SK-N-SH (cell line): ENCODE data around the gene PPP3CB. TPM values are rescaled to one million over a fixed set of nuclear protein-coding genes. Genes with fewer than 3 reads are reported as not detected.
A peak's percentile ranks its signal among the peaks of the same experiment; 100 is the strongest.

Source experiments
- CTCF ChIA-PET: fragments of 300-600, 350-600 bp; formaldehyde crosslinking; extraction: SDS; loops from one replicate; lab custom pipeline; 2021; lab: Yijun Ruan, JAX
- POLR2A ChIA-PET: fragments of 350-600 bp; sonication (Branson Sonifier 250); formaldehyde crosslinking; extraction: SDS; loops from one replicate; lab custom pipeline; 2020; ENCODE audit warnings: antibody characterized with exemption, inconsistent platforms; lab: Yijun Ruan, JAX
- DNase-seq: peaks from one replicate; pipeline ENCODE4 v3.0.0; 2012
- H2AFZ ChIP-seq: fragments of 200-600 bp; sonication (generic); 2 replicates; pipeline ENCODE4 v1.8.1; 2016; ENCODE audit warnings: antibody characterized with exemption, mild to moderate bottlenecking, low read depth
- H3F3A ChIP-seq: fragments of 200-600 bp; sonication (generic); replicated peaks from 2 replicates; pipeline ENCODE3; 2016; ENCODE audit warnings: antibody characterized with exemption, mild to moderate bottlenecking; ENCODE audit not compliant: insufficient read depth
- H3K27ac ChIP-seq, 2 experiments: fragments of 200-500 bp in 1 of 2; fragments of 200-600 bp in 1 of 2; sonication (Bioruptor generic) in 1 of 2; sonication (generic), shearing (Covaris generic) in 1 of 2; 2 replicates each; pipeline versions ENCODE4 v1.5.1 to v1.6.1; 2014 to 2016; ENCODE audit warnings: low read depth in 2 of 2, inconsistent platforms in 1 of 2, low read length in 1 of 2, mild to moderate bottlenecking in 1 of 2, mixed read lengths in 1 of 2
- H3K27me3 ChIP-seq: fragments of 200-600 bp; sonication (generic), shearing (Covaris generic); 2 replicates; pipeline ENCODE4 v1.6.1; 2016; ENCODE audit warnings: mixed run types; ENCODE audit not compliant: insufficient read depth
- H3K36me3 ChIP-seq, 2 experiments: fragments of 200-500 bp in 1 of 2; fragments of 200-600 bp in 1 of 2; sonication (Bioruptor generic) in 1 of 2; sonication (generic) in 1 of 2; replicated peaks in 1 of 2; 2 replicates each; pipeline versions ENCODE3 to v1.5.1; 2014 to 2016; ENCODE audit warnings: low read length in 1 of 2, mild to moderate bottlenecking in 1 of 2; ENCODE audit not compliant: insufficient read depth in 2 of 2, control insufficient read depth in 1 of 2
- H3K4me1 ChIP-seq, 2 experiments: fragments of 200-500 bp in 1 of 2; fragments of 200-600 bp in 1 of 2; sonication (Bioruptor generic) in 1 of 2; sonication (generic), shearing (Covaris generic) in 1 of 2; 2 replicates each; pipeline versions ENCODE4 v1.5.1 to v1.6.1; 2014 to 2016; ENCODE audit warnings: low read depth in 1 of 2, low read length in 1 of 2, mixed run types in 1 of 2; ENCODE audit not compliant: insufficient read depth in 2 of 2, control insufficient read depth in 1 of 2
- H3K4me2 ChIP-seq: fragments of 200-600 bp; sonication (generic), shearing (Covaris generic); 2 replicates; pipeline ENCODE4 v1.6.1; 2017; ENCODE audit warnings: mixed run types
- H3K4me3 ChIP-seq, 2 experiments: fragments of 200-500 bp in 1 of 2; fragments of 200-600 bp in 1 of 2; sonication (Bioruptor generic) in 1 of 2; sonication (generic), shearing (Covaris generic) in 1 of 2; 2 replicates each; pipeline versions ENCODE4 v1.5.1 to v1.8.1; 2014 to 2016; ENCODE audit warnings: low read depth in 2 of 2, inconsistent platforms in 1 of 2, low read length in 1 of 2, mild to moderate bottlenecking in 1 of 2, mixed read lengths in 1 of 2, moderate library complexity in 1 of 2
- H3K79me2 ChIP-seq: fragments of 200-600 bp; sonication (generic); 2 replicates; pipeline ENCODE4 v1.8.1; 2017; ENCODE audit warnings: mild to moderate bottlenecking; ENCODE audit not compliant: insufficient read depth
- H3K9ac ChIP-seq: fragments of 200-600 bp; sonication (generic); 2 replicates; pipeline ENCODE4 v1.6.1; 2017; ENCODE audit warnings: mixed run types
- H3K9me2 ChIP-seq: fragments of 200-600 bp; sonication (generic); 2 replicates; pipeline ENCODE4 v1.6.1; 2017; ENCODE audit warnings: mixed run types
- H3K9me3 ChIP-seq: fragments of 200-600 bp; sonication (generic); 2 replicates; pipeline ENCODE4 v1.6.1; 2017; ENCODE audit warnings: mixed run types, mild to moderate bottlenecking, moderate library complexity
- H4K20me1 ChIP-seq: fragments of 200-600 bp; sonication (generic); 2 replicates; pipeline ENCODE4 v1.6.1; 2017; ENCODE audit warnings: mild to moderate bottlenecking, mixed run types; ENCODE audit not compliant: insufficient read depth
- CHD2 ChIP-seq: fragments of 150-350 bp; IDR thresholded peaks from 2 replicates; pipeline ENCODE4 v1.6.1; 2018; ENCODE audit warnings: low read length; ENCODE audit not compliant: partially characterized antibody
- EP300 ChIP-seq, 2 experiments: IDR thresholded peaks; 2 replicates each; pipeline versions ENCODE4 v1.4.0 to v1.6.1; 2012; ENCODE audit warnings: borderline replicate concordance in 1 of 2, low read depth in 1 of 2, low read length in 1 of 2
- EZH2phosphoT487 ChIP-seq: fragments of 200-600 bp; sonication (generic); IDR thresholded peaks from 2 replicates; pipeline ENCODE4 v1.6.1; 2017; ENCODE audit warnings: low read depth, mixed run types, mild to moderate bottlenecking, antibody characterized with exemption, moderate library complexity, borderline replicate concordance
- FOSL2 ChIP-seq: IDR thresholded peaks from 2 replicates; pipeline ENCODE4 v1.4.0; 2012; ENCODE audit warnings: low read depth, mild to moderate bottlenecking, moderate library complexity, borderline replicate concordance
- FOXJ3 ChIP-seq: sonication (generic); formaldehyde crosslinking; IDR thresholded peaks from 2 replicates; pipeline ENCODE4 v1.5.1; 2020; ENCODE audit warnings: mild to moderate bottlenecking, missing genetic modification reagents
- GATA2 ChIP-seq: sonication (generic); formaldehyde crosslinking; IDR thresholded peaks from 2 replicates; pipeline ENCODE4 v1.5.0; 2020; ENCODE audit warnings: mild to moderate bottlenecking, missing genetic modification reagents
- IRF3 ChIP-seq: fragments of 150-350 bp; IDR thresholded peaks from 2 replicates; pipeline ENCODE4 v1.6.1; 2016; ENCODE audit warnings: mild to moderate bottlenecking, low read depth, low read length
- JUND ChIP-seq: IDR thresholded peaks from 2 replicates; pipeline ENCODE4 v1.4.0; 2012
- MXI1 ChIP-seq: IDR thresholded peaks from 2 replicates; pipeline ENCODE4 v1.6.1; 2012; ENCODE audit warnings: mild to moderate bottlenecking, low read depth, low read length, improper control_type of control experiment
- NFIC ChIP-seq: IDR thresholded peaks from 2 replicates; pipeline ENCODE4 v1.4.0; 2012; ENCODE audit warnings: borderline replicate concordance
- POLR2AphosphoS5 ChIP-seq: IDR thresholded peaks from 2 replicates; pipeline ENCODE4 v1.6.1; 2012; ENCODE audit warnings: low read depth, low read length
- RAD21 ChIP-seq: IDR thresholded peaks from 2 replicates; pipeline ENCODE4 v1.6.1; 2012; ENCODE audit warnings: mild to moderate bottlenecking, low read length
- RFX5 ChIP-seq: IDR thresholded peaks from 2 replicates; pipeline ENCODE4 v1.6.1; 2012; ENCODE audit warnings: mild to moderate bottlenecking, improper control_type of control experiment, low read length
- RXRA ChIP-seq: IDR thresholded peaks from 2 replicates; pipeline ENCODE4 v1.4.0; 2012; ENCODE audit warnings: low read depth, mild to moderate bottlenecking, borderline replicate concordance
- SMC3 ChIP-seq: IDR thresholded peaks from 2 replicates; pipeline ENCODE4 v1.6.1; 2012; ENCODE audit warnings: low read depth, low read length, improper control_type of control experiment
- TAF1 ChIP-seq: IDR thresholded peaks from 2 replicates; pipeline ENCODE4 v1.6.1; 2012; ENCODE audit warnings: low read depth, mild to moderate bottlenecking, low read length, moderate library complexity, borderline replicate concordance
- TCF12 ChIP-seq: IDR thresholded peaks from 2 replicates; pipeline ENCODE4 v1.4.0; 2012
- TEAD4 ChIP-seq: IDR thresholded peaks from 2 replicates; pipeline ENCODE4 v1.4.0; 2012; ENCODE audit warnings: mild to moderate bottlenecking, borderline replicate concordance; ENCODE audit not compliant: insufficient read depth
- USF1 ChIP-seq: IDR thresholded peaks from 2 replicates; pipeline ENCODE4 v1.4.0; 2012; ENCODE audit warnings: low read depth, borderline replicate concordance
- YY1 ChIP-seq: IDR thresholded peaks from 2 replicates; pipeline ENCODE4 v1.4.0; 2012; ENCODE audit warnings: low read depth, mild to moderate bottlenecking
- ZBTB33 ChIP-seq: IDR thresholded peaks from 2 replicates; pipeline ENCODE4 v1.4.0; 2012; ENCODE audit warnings: low read depth, borderline replicate concordance
- WGBS: methylation state at CpG from one replicate; pipeline ENCODE4 v1.1.6; 2017; ENCODE audit warnings: low lambda C conversion rate; 5-methylcytosine and 5-hydroxymethylcytosine counted together
- polyA plus RNA-seq, 3 experiments: library from polyadenylated mRNA; depleted of rRNA; stranded (reverse); fragments of >200 nt; gene quantifications; 2 replicates each; pipeline ENCODE4 v1.2.3, GENCODE V29; 2012
- TF ChIP-seq, protein P1 (sequence below): fragments of 150-350 bp; IDR thresholded peaks from 2 replicates; pipeline ENCODE4 v1.6.1; 2017; ENCODE audit warnings: antibody characterized with exemption, low read length, low read depth, borderline replicate concordance
- TF ChIP-seq, protein P2 (sequence below): IDR thresholded peaks from 2 replicates; pipeline ENCODE4; 2012

The PPP3CB gene
- polyA plus RNA-seq (2012; rRNA removed), result 14.5 and 18.4 TPM in 2 replicates
- 22.6 and 25.8 TPM in 2 replicates for polyA plus RNA-seq (2012; cell fraction: cytosol; rRNA removed)
- 12.3 and 20.0 TPM in 2 replicates for polyA plus RNA-seq (2012; cell fraction: nucleus; rRNA removed)

DNA sequence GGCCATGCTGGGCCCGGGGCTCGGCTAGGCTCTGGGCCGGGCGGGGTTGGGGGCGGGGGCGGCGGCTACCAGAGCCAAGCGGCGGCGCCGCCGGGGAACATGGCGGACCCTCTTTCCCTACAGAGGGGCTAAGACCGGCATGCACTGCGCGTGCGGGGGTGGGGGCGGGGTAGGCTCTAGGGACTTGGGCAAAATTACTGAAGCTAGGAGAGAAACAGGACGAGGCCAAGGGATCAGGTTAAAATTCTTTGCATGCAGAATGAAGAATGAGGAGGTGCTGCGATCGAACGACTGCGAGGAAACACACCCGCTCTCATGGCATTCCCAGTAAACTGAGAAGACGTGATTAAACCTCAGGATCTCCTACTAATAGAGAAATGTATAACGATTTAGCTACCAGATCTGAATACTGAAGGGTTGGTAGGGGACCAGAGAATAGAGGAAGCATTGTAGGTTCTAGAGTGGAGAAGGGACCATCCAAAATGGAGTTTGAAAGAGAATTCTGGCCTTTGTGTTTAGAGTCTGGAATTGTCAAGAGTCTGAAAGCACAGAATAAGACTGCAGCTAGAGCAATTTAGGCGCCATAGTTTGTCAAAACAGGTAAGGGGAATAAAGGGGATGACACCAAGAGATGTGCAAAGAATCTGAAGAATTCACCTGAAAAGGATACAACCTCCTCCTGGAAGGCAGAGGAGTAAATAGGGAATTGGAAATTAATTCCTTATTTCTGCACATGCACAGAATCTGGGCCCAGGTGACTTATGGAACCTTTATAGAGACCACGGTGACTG lies at the start of gene PPP3CB:
Gene PPP3CB (minus strand): TSS at position 141 of the 791 bp plus-strand sequence. CDS start 135 bp downstream, at position 6.
- WGBS, result 8% methylated on average over 23 of the region's 28 CpGs
- CTCF ChIA-PET, result interaction anchor here (0.9 to 1.6 kb wide), 2 partner anchors 33 to 148 kb away, joined by 4 read pairs; no protein-coding TSS in a partner anchor
- TF ChIP-seq GATA2 (CRISPR knock-in tag) (no peak), NFIC (peak; percentile 51), MXI1 (no peak; the same call in 1 of the 2 replicates), RAD21 (no peak), YY1 (peak; percentile 86), TAF1 (0 out of 2 replicates have a peak, but pooled peaks have one; percentile 23), TEAD4 (no peak), EZH2phosphoT487 (no peak), RFX5 (0 out of 2 replicates have a peak, but pooled peaks have one; percentile 28), POLR2AphosphoS5 (no peak; the same call in 1 of the 2 replicates), FOXJ3 (CRISPR knock-in tag) (no peak), ZBTB33 (no peak), SMC3 (no peak), TCF12 (no peak), FOSL2 (no peak), RXRA (no peak), CHD2 (peak; percentile 95), EP300 (IDR thresholded peaks at IDR 0.05; ENCODE audit: borderline replicate concordance in 1 of 2, low read depth in 1 of 2, low read length in 1 of 2) (peak; percentile 34 to 41; a peak in 2 of 4 replicates), JUND (no peak), IRF3 (peak; percentile 95), USF1 (no peak)
- TF ChIP-seq, protein P1, sequence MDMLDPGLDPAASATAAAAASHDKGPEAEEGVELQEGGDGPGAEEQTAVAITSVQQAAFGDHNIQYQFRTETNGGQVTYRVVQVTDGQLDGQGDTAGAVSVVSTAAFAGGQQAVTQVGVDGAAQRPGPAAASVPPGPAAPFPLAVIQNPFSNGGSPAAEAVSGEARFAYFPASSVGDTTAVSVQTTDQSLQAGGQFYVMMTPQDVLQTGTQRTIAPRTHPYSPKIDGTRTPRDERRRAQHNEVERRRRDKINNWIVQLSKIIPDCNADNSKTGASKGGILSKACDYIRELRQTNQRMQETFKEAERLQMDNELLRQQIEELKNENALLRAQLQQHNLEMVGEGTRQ, result no peak
- TF ChIP-seq, protein P2, sequence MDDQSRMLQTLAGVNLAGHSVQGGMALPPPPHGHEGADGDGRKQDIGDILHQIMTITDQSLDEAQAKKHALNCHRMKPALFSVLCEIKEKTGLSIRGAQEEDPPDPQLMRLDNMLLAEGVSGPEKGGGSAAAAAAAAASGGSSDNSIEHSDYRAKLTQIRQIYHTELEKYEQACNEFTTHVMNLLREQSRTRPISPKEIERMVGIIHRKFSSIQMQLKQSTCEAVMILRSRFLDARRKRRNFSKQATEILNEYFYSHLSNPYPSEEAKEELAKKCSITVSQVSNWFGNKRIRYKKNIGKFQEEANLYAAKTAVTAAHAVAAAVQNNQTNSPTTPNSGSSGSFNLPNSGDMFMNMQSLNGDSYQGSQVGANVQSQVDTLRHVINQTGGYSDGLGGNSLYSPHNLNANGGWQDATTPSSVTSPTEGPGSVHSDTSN, result peak; percentile 19; the same call in 1 of the 2 replicates

More for the DNA sequence above, at the start of gene PPP3CB:
- H3K79me2 ChIP-seq, result peaks cover 54% of the 10 kb centered on the region
- H3K36me3 ChIP-seq, result peaks cover 7 to 12% of the 10 kb centered on the region in 2 experiments
- H3K4me2 ChIP-seq, result peak within 1 kb of the TSS; percentile 87
- H3K9ac ChIP-seq, result peak within 1 kb of the TSS; percentile 89
- H3F3A ChIP-seq, result peaks cover 30% of the 10 kb centered on the region
- DNase-seq, result peak; percentile 95
- H4K20me1 ChIP-seq, result peaks cover 4% of the 10 kb centered on the region; the same call in 1 of the 2 replicates
- POLR2A ChIA-PET, result interaction anchor here (0.5 to 1.5 kb wide), 3 partner anchors 11 to 276 kb away, joined by 3 read pairs; a partner anchor contains a TSS
- peak within 1 kb of the TSS; percentile 88 to 94 for H3K27ac ChIP-seq
- H3K27me3 ChIP-seq, result no peaks in the 10 kb centered on the region
- H2AFZ ChIP-seq, result peak within 1 kb of the TSS; percentile 61
- H3K9me2 ChIP-seq, result no peaks in the 10 kb centered on the region
- H3K4me1 ChIP-seq, result peaks cover 10 to 25% of the 10 kb centered on the region in 2 experiments
- H3K4me3 ChIP-seq, result peak within 1 kb of the TSS; percentile 84
- no peaks in the 10 kb centered on the region for H3K9me3 ChIP-seq
